HG02763 (cell line): ENCODE measurements around the gene ORC5.

Experiments
- ATAC-seq: cut with Tn5 transposase; IDR thresholded peaks from one replicate; pipeline ENCODE4 v1.9.1; 2021; ENCODE audit warnings: mild to moderate bottlenecking, moderate library complexity; ENCODE audit not compliant: unreplicated experiment

ORC5 gene

GRCh38 chr7:104133238-104133637, 74.6 kb downstream of the ORC5 start:
- no peak for ATAC-seq

GRCh38 chr7:104130726-104131125, 77.1 kb downstream of the ORC5 start:
- no peak for ATAC-seq

GRCh38 chr7:104127204-104127603, 80.6 kb downstream of the ORC5 start:
- no peak for ATAC-seq

GRCh38 chr7:104126411-104126841, 81.4 kb downstream of the ORC5 start:
- ATAC-seq = no peak

GRCh38 chr7:104124893-104125477, 82.8 kb downstream of the ORC5 start:
- ATAC-seq = no peak

- no peak for ATAC-seq
Observed at GRCh38 chr7:104124469-104124868, 83.3 kb downstream of the ORC5 start.

GRCh38 chr7:104123786-104124185, 84.0 kb downstream of the ORC5 start:
- no peak for ATAC-seq

- ATAC-seq = no peak
Observed at GRCh38 chr7:104113788-104114187, 94.0 kb downstream of the ORC5 start.

GRCh38 chr7:104112623-104113022, 95.2 kb downstream of the ORC5 start:
- no peak for ATAC-seq

- no peak for ATAC-seq
Observed at GRCh38 chr7:104111271-104111670, 96.5 kb downstream of the ORC5 start.

GRCh38 chr7:104106108-104106905, 101.5 kb downstream of the ORC5 start:
- ATAC-seq = no peak

- no peak for ATAC-seq
Observed at GRCh38 chr7:104098890-104099289, 108.9 kb downstream of the ORC5 start.

- ATAC-seq = no peak
Observed at GRCh38 chr7:104096683-104097082, 111.1 kb downstream of the ORC5 start.

- ATAC-seq = no peak
Observed at GRCh38 chr7:104093127-104093526, 114.7 kb downstream of the ORC5 start.

- no peak for ATAC-seq
Observed at GRCh38 chr7:104091242-104091641, 116.6 kb downstream of the ORC5 start.

- ATAC-seq = no peak
Observed at GRCh38 chr7:104089612-104090011, 118.2 kb downstream of the ORC5 start.

- no peak for ATAC-seq
Observed at GRCh38 chr7:104089061-104089460, 118.8 kb downstream of the ORC5 start.
